HCT116 (cell line): ENCODE data around the gene RFPL1. TPM values are rescaled to one million over a fixed set of nuclear protein-coding genes. Genes with fewer than 3 reads are reported as not detected.

ENCODE experiments used
- ATAC-seq: fragments of 200-7000 bp; cut with Tn5 transposase; 2 replicates; pipeline ENCODE4 v1.9.1; 2020; ENCODE audit warnings: mild to moderate bottlenecking, moderate library complexity
- BruUV-seq: library from RNA; stranded (reverse); fragments of 400-500 nt; replicated peaks from 2 replicates; lab custom pipeline; 2021; lab: Mats Ljungman, UMichigan
- CTCF ChIA-PET: fragments of 300-600 bp; sonication (Branson Sonifier 250); formaldehyde crosslinking; loops from one replicate; lab custom pipeline; 2021; ENCODE audit warnings: antibody characterized with exemption; lab: Charles Lee
- POLR2A ChIA-PET: fragments of 300-600, 350-600 bp; sonication (Branson Sonifier 250); formaldehyde crosslinking; loops from one replicate; lab custom pipeline; 2021; ENCODE audit warnings: antibody characterized with exemption; lab: Charles Lee
- RAD21 ChIA-PET, 2 experiments: fragments of 300-600 bp; sonication (Branson Sonifier 250); formaldehyde crosslinking; loops; one replicate each; lab custom pipeline; 2023; ENCODE audit warnings: low total read pairs in 2 of 2; ENCODE audit not compliant: uncharacterized antibody in 2 of 2, unreplicated experiment in 2 of 2, low non-redundant PET in 1 of 2; lab: Charles Lee
- DNase-seq: peaks from one replicate; pipeline ENCODE4 v3.0.0-alpha.2; 2010; ENCODE audit warnings: low read depth, low spot score
- H2AFZ ChIP-seq: fragments of 200-600 bp; shearing (Covaris generic), sonication (generic); 2 replicates; pipeline ENCODE4 v1.6.1; 2017; ENCODE audit warnings: low read depth, mixed run types, mixed read lengths, antibody characterized with exemption, low read length; ENCODE audit not compliant: poor library complexity, severe bottlenecking
- H3K27ac ChIP-seq: 2 replicates; pipeline ENCODE4 v1.5.1; 2012; ENCODE audit warnings: low read depth, low read length
- H3K27me3 ChIP-seq: fragments of 200-600 bp; sonication (generic); 2 replicates; pipeline ENCODE4 v1.6.1; 2016; ENCODE audit warnings: mixed run types, low read length, mixed read lengths; ENCODE audit not compliant: insufficient read depth
- H3K36me3 ChIP-seq, 2 experiments: fragments of 200-500 bp in 1 of 2; fragments of 200-600 bp in 1 of 2; sonication (Bioruptor generic) in 1 of 2; sonication (generic) in 1 of 2; 2 replicates each; pipeline versions ENCODE4 v1.5.1 to v1.6.1; 2014 to 2016; ENCODE audit warnings: low read length in 2 of 2, inconsistent platforms in 1 of 2, mixed read lengths in 1 of 2, mixed run types in 1 of 2; ENCODE audit not compliant: insufficient read depth in 2 of 2, control insufficient read depth in 1 of 2
- H3K4me1 ChIP-seq, 2 experiments: fragments of 200-600 bp in 1 of 2; sonication (generic) in 1 of 2; 2 replicates each; pipeline versions ENCODE4 v1.5.1 to v1.6.1; 2012 to 2017; ENCODE audit warnings: low read length in 2 of 2, inconsistent platforms in 1 of 2, mild to moderate bottlenecking in 1 of 2, mixed read lengths in 1 of 2, mixed run types in 1 of 2, moderate library complexity in 1 of 2; ENCODE audit not compliant: insufficient read depth in 2 of 2, control insufficient read depth in 1 of 2
- H3K4me2 ChIP-seq: fragments of 200-600 bp; sonication (generic); 2 replicates; pipeline ENCODE4 v1.6.1; 2017; ENCODE audit warnings: mixed run types, low read length, mixed read lengths
- H3K4me3 ChIP-seq, 2 experiments: fragments of 200-600 bp in 1 of 2; sonication (generic) in 1 of 2; replicated peaks in 1 of 2; 2 replicates each; pipeline ENCODE4 v1.5.1; 2011 to 2016; ENCODE audit warnings: low read length in 2 of 2, control low read depth in 1 of 2, low read depth in 1 of 2, mild to moderate bottlenecking in 1 of 2, mixed read lengths in 1 of 2, mixed run types in 1 of 2
- H3K79me2 ChIP-seq: fragments of 200-600 bp; sonication (generic); 2 replicates; pipeline ENCODE4 v1.6.1; 2017; ENCODE audit warnings: mild to moderate bottlenecking, mixed run types, low read length, moderate library complexity, mixed read lengths; ENCODE audit not compliant: insufficient read depth
- H3K9ac ChIP-seq: fragments of 200-600 bp; sonication (generic); 2 replicates; pipeline ENCODE4 v1.6.1; 2016; ENCODE audit warnings: low read length, mixed read lengths
- H3K9me2 ChIP-seq: fragments of 200-600 bp; sonication (generic), shearing (Covaris generic); 2 replicates; pipeline ENCODE4 v1.6.1; 2017; ENCODE audit warnings: mixed run types, mild to moderate bottlenecking, moderate library complexity; ENCODE audit not compliant: insufficient read depth
- H3K9me3 ChIP-seq, 2 experiments: fragments of 200-500 bp in 1 of 2; fragments of 200-600 bp in 1 of 2; sonication (Bioruptor generic) in 1 of 2; sonication (generic) in 1 of 2; 2 replicates each; pipeline ENCODE4 v1.6.1; 2014 to 2017; ENCODE audit warnings: low read length in 2 of 2, mixed read lengths in 2 of 2, inconsistent platforms in 1 of 2, low read depth in 1 of 2, mild to moderate bottlenecking in 1 of 2, mixed run types in 1 of 2, moderate library complexity in 1 of 2; ENCODE audit not compliant: control insufficient read depth in 1 of 2, insufficient read depth in 1 of 2
- H4K20me1 ChIP-seq: fragments of 200-600 bp; sonication (generic), shearing (Covaris generic); 2 replicates; pipeline ENCODE4 v1.6.1; 2017; ENCODE audit warnings: mixed run types, mild to moderate bottlenecking, moderate library complexity; ENCODE audit not compliant: insufficient read depth
- CBX3 ChIP-seq: IDR thresholded peaks from 2 replicates; pipeline ENCODE4 v1.6.1; 2012; ENCODE audit warnings: low read depth
- CEBPB ChIP-seq: IDR thresholded peaks from 2 replicates; pipeline ENCODE4 v1.6.1; 2012; ENCODE audit warnings: low read depth
- EGR1 ChIP-seq: IDR thresholded peaks from 2 replicates; pipeline ENCODE4 v1.6.1; 2012; ENCODE audit warnings: low read depth
- ELF1 ChIP-seq: IDR thresholded peaks from 2 replicates; pipeline ENCODE4 v1.6.1; 2012; ENCODE audit warnings: low read depth, borderline replicate concordance
- EZH2 ChIP-seq: fragments of 200-600 bp; sonication (generic); IDR thresholded peaks from 2 replicates; pipeline ENCODE4 v1.6.1; 2017; ENCODE audit warnings: antibody characterized with exemption, mixed run types
- FOSL1 ChIP-seq: IDR thresholded peaks from 2 replicates; pipeline ENCODE4 v1.6.1; 2012; ENCODE audit warnings: low read depth
- RAD21 ChIP-seq: IDR thresholded peaks from 2 replicates; pipeline ENCODE4 v1.6.1; 2012; ENCODE audit warnings: low read depth, mild to moderate bottlenecking
- SIN3A ChIP-seq: IDR thresholded peaks from 2 replicates; pipeline ENCODE4 v1.6.1; 2012; ENCODE audit warnings: low read depth
- SP1 ChIP-seq: IDR thresholded peaks from 2 replicates; pipeline ENCODE4 v1.6.1; 2012; ENCODE audit warnings: low read depth
- SRF ChIP-seq: IDR thresholded peaks from 2 replicates; pipeline ENCODE4 v1.6.1; 2012; ENCODE audit warnings: low read depth
- YY1 ChIP-seq: IDR thresholded peaks from 2 replicates; pipeline ENCODE4 v1.6.1; 2011; ENCODE audit warnings: low read length, low read depth, moderate library complexity, mild to moderate bottlenecking; ENCODE audit not compliant: insufficient replicate concordance; ENCODE audit errors: extremely low read depth
- ZNF274 ChIP-seq: fragments of 200-500 bp; sonication (Bioruptor generic); IDR thresholded peaks from 2 replicates; pipeline ENCODE4 v1.6.1; 2014; ENCODE audit warnings: mild to moderate bottlenecking, low read depth, low read length, inconsistent platforms
- intact Hi-C: fragments of 100-400 bp; cut with micrococcal nuclease; formaldehyde crosslinking; loops from 2 replicates; pipeline ENCODE4 v1.10.0; 2022
- total RNA-seq: library from RNA; stranded (reverse); gene quantifications from one replicate; pipeline ENCODE4 v1.2.1, GENCODE V29; 2021; ENCODE audit not compliant: unreplicated experiment
- TF ChIP-seq, protein P1 (sequence below): IDR thresholded peaks from 2 replicates; pipeline ENCODE4 v1.6.1; 2012
- TF ChIP-seq, protein P2 (sequence below): IDR thresholded peaks from 2 replicates; pipeline ENCODE4 v1.6.1; 2012; ENCODE audit warnings: low read depth
- TF ChIP-seq, protein P3 (sequence below): IDR thresholded peaks from 2 replicates; pipeline ENCODE4 v1.6.1; 2011; ENCODE audit warnings: mild to moderate bottlenecking, low read length, moderate library complexity; ENCODE audit not compliant: insufficient replicate concordance; ENCODE audit errors: extremely low read depth

Gene RFPL1
- total RNA-seq, 1 experiment from 2014 or later, result not detected

DNA sequence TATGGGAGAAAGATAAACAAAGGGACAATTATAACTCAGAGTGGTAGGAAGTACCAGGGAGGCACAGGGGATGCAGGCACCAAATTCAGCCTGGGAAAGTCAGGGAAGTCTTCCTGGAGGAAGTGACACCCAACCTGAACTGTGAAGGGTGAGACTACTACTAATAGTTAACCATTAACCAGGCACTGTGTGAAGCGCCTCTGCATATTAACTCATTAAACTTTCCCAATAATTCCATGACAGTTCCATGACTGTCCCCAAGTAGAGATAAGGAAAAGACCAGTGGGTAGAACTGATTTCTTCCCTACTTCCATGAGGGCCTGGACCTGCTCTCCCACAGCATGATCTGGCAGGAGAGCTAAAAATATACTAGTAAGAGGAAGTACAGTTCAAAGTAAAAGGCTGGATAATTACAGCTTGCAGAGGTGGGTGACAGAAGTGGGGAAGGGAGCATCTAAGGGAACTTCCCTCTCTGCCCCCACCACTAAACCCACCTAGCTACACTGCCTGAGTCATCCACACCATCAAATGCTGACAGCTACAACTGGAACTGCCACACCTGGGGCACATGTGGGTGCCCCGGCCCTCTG, 45.3 kb upstream of the RFPL1 start:
- no peak for ATAC-seq
- H3K79me2 ChIP-seq, result peaks cover 2% of the 10 kb centered on the region; the same call in 1 of the 2 replicates
- intact Hi-C loops, result loop anchor here (10.0 kb wide), 1 partner anchor 232 kb away; no protein-coding TSS in a partner anchor
- H3K9me3 ChIP-seq, result no peaks in the 10 kb centered on the region
- no peak overlapping the region for H3K9ac ChIP-seq
- H3K4me1 ChIP-seq, result peaks cover 11 to 27% of the 10 kb centered on the region in 2 experiments
- no peaks in the 10 kb centered on the region for H4K20me1 ChIP-seq
- peak overlapping the region; percentile 63 for H3K4me2 ChIP-seq
- peak overlapping the region; percentile 21 for H2AFZ ChIP-seq
- H3K27me3 ChIP-seq, result no peaks in the 10 kb centered on the region
- TF ChIP-seq, protein P1, sequence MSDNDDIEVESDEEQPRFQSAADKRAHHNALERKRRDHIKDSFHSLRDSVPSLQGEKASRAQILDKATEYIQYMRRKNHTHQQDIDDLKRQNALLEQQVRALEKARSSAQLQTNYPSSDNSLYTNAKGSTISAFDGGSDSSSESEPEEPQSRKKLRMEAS, result no peak; the same call in 1 of the 2 replicates
- no peak for TF ChIP-seq EZH2
- TF ChIP-seq ZNF274, result no peak
- no peak for TF ChIP-seq ELF1
- no peak for TF ChIP-seq YY1
- no peak for TF ChIP-seq RAD21
- TF ChIP-seq SP1, result no peak
- TF ChIP-seq EGR1, result no peak
- TF ChIP-seq, protein P2, sequence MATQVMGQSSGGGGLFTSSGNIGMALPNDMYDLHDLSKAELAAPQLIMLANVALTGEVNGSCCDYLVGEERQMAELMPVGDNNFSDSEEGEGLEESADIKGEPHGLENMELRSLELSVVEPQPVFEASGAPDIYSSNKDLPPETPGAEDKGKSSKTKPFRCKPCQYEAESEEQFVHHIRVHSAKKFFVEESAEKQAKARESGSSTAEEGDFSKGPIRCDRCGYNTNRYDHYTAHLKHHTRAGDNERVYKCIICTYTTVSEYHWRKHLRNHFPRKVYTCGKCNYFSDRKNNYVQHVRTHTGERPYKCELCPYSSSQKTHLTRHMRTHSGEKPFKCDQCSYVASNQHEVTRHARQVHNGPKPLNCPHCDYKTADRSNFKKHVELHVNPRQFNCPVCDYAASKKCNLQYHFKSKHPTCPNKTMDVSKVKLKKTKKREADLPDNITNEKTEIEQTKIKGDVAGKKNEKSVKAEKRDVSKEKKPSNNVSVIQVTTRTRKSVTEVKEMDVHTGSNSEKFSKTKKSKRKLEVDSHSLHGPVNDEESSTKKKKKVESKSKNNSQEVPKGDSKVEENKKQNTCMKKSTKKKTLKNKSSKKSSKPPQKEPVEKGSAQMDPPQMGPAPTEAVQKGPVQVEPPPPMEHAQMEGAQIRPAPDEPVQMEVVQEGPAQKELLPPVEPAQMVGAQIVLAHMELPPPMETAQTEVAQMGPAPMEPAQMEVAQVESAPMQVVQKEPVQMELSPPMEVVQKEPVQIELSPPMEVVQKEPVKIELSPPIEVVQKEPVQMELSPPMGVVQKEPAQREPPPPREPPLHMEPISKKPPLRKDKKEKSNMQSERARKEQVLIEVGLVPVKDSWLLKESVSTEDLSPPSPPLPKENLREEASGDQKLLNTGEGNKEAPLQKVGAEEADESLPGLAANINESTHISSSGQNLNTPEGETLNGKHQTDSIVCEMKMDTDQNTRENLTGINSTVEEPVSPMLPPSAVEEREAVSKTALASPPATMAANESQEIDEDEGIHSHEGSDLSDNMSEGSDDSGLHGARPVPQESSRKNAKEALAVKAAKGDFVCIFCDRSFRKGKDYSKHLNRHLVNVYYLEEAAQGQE, result no peak
- TF ChIP-seq SIN3A, result no peak
- TF ChIP-seq, protein P3, sequence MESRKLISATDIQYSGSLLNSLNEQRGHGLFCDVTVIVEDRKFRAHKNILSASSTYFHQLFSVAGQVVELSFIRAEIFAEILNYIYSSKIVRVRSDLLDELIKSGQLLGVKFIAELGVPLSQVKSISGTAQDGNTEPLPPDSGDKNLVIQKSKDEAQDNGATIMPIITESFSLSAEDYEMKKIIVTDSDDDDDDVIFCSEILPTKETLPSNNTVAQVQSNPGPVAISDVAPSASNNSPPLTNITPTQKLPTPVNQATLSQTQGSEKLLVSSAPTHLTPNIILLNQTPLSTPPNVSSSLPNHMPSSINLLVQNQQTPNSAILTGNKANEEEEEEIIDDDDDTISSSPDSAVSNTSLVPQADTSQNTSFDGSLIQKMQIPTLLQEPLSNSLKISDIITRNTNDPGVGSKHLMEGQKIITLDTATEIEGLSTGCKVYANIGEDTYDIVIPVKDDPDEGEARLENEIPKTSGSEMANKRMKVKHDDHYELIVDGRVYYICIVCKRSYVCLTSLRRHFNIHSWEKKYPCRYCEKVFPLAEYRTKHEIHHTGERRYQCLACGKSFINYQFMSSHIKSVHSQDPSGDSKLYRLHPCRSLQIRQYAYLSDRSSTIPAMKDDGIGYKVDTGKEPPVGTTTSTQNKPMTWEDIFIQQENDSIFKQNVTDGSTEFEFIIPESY, result no peak
- TF ChIP-seq CEBPB, result no peak
- TF ChIP-seq CBX3, result no peak
- no peak for TF ChIP-seq SRF
- TF ChIP-seq FOSL1, result no peak
- RAD21 ChIA-PET, result no interaction called here
- H3K4me3 ChIP-seq, result no peak overlapping the region
- H3K36me3 ChIP-seq, result no peaks in the 10 kb centered on the region
- H3K27ac ChIP-seq, result no peak overlapping the region
- POLR2A ChIA-PET, result no interaction called here
- no peak for DNase-seq
- H3K9me2 ChIP-seq, result no peaks in the 10 kb centered on the region
- CTCF ChIA-PET, result interaction anchor here (1.2 kb wide), 1 partner anchor 132 kb away, joined by 3 read pairs; no protein-coding TSS in a partner anchor
- BruUV-seq, result no TSS peak
